Neural cell (in vitro differentiated cells): ENCODE data around the gene ARHGEF39. TPM values are rescaled to one million over a fixed set of nuclear protein-coding genes. Genes with fewer than 3 reads are reported as not detected.
A peak's percentile ranks its signal among the peaks of the same experiment; 100 is the strongest.

Source experiments
- H2AFZ ChIP-seq: fragments of 200-600, 300-800 bp; sonication (generic), shearing (Covaris generic); 2 replicates; pipeline ENCODE4 v1.6.0; 2014; ENCODE audit warnings: low read depth, mild to moderate bottlenecking, antibody characterized with exemption, low read length, moderate library complexity
- H3F3A ChIP-seq: fragments of 200-600 bp; shearing (Covaris generic); 2 replicates; pipeline ENCODE4 v1.6.1; 2016; ENCODE audit warnings: mild to moderate bottlenecking, moderate library complexity, mixed read lengths, antibody characterized with exemption, low read length; ENCODE audit not compliant: insufficient read depth, poor library complexity, severe bottlenecking
- H3K27ac ChIP-seq: fragments of 200-600, 300-800 bp; sonication (generic), shearing (Covaris generic); 2 replicates; pipeline ENCODE4 v1.5.1; 2014; ENCODE audit warnings: mild to moderate bottlenecking, low read length, moderate library complexity
- H3K27me3 ChIP-seq: fragments of 300-800, 200-600 bp; sonication (generic), shearing (Covaris generic); 2 replicates; pipeline ENCODE4 v1.6.0; 2014; ENCODE audit warnings: mild to moderate bottlenecking, low read depth, low read length, moderate library complexity; ENCODE audit not compliant: insufficient read depth
- H3K36me3 ChIP-seq: fragments of 300-800, 200-600 bp; sonication (generic), shearing (Covaris generic); 2 replicates; pipeline ENCODE4 v1.5.1; 2014; ENCODE audit warnings: mild to moderate bottlenecking, antibody characterized with exemption, low read length, moderate library complexity; ENCODE audit not compliant: insufficient read depth
- H3K4me2 ChIP-seq: fragments of 300-800, 200-600 bp; sonication (generic), shearing (Covaris generic); 2 replicates; pipeline ENCODE4 v1.6.0; 2014; ENCODE audit warnings: mild to moderate bottlenecking, low read length
- H3K4me3 ChIP-seq: fragments of 300-800, 200-600 bp; sonication (generic), shearing (Covaris generic); 2 replicates; pipeline ENCODE4 v1.5.1; 2014; ENCODE audit warnings: mild to moderate bottlenecking, low read length, moderate library complexity
- H3K79me2 ChIP-seq: fragments of 200-600 bp; shearing (Covaris generic); replicated peaks from 2 replicates; pipeline ENCODE4 v1.6.0; 2014; ENCODE audit warnings: mild to moderate bottlenecking, low read length, moderate library complexity; ENCODE audit not compliant: insufficient read depth
- H3K9ac ChIP-seq: fragments of 300-800, 200-600 bp; sonication (generic), shearing (Covaris generic); 2 replicates; pipeline ENCODE4 v1.6.1; 2016; ENCODE audit warnings: mild to moderate bottlenecking, low read length, mixed read lengths
- H3K9me2 ChIP-seq: fragments of 200-600 bp; shearing (Covaris generic); 2 replicates; pipeline ENCODE4 v1.6.1; 2016; ENCODE audit warnings: mild to moderate bottlenecking, low read length, mixed read lengths; ENCODE audit not compliant: insufficient read depth
- H3K9me3 ChIP-seq: fragments of 200-600, 300-800 bp; sonication (generic), shearing (Covaris generic); 2 replicates; pipeline ENCODE4 v1.6.1; 2016; ENCODE audit warnings: mild to moderate bottlenecking, mixed run types, low read length, moderate library complexity, mixed read lengths
- H4K20me1 ChIP-seq: fragments of 200-600 bp; shearing (Covaris generic); 2 replicates; pipeline ENCODE4 v1.6.1; 2016; ENCODE audit warnings: mild to moderate bottlenecking, mixed run types; ENCODE audit not compliant: insufficient read depth
- EP300 ChIP-seq: fragments of 450-650 bp; conservative IDR thresholded peaks from 2 replicates; pipeline ENCODE4 v1.6.1; 2014; ENCODE audit warnings: antibody characterized with exemption, mild to moderate bottlenecking, moderate library complexity; ENCODE audit not compliant: poor library complexity, severe bottlenecking
- EZH2 ChIP-seq: fragments of 200-600, 300-800 bp; shearing (Covaris generic), sonication (generic); IDR thresholded peaks from 2 replicates; pipeline ENCODE4 v1.6.1; 2014; ENCODE audit warnings: antibody characterized with exemption, low read length, borderline replicate concordance, mild to moderate bottlenecking; ENCODE audit not compliant: insufficient read depth, poor library complexity, severe bottlenecking
- MXI1 ChIP-seq: fragments of 450-650 bp; conservative IDR thresholded peaks from 2 replicates; pipeline ENCODE4 v1.6.1; 2014; ENCODE audit warnings: antibody characterized with exemption, mild to moderate bottlenecking; ENCODE audit not compliant: poor library complexity, severe bottlenecking
- POLR2AphosphoS5 ChIP-seq: IDR thresholded peaks from 2 replicates; pipeline ENCODE4 v1.6.1; 2012
- RAD21 ChIP-seq: fragments of 450-650 bp; conservative IDR thresholded peaks from 2 replicates; pipeline ENCODE4 v1.6.1; 2014; ENCODE audit warnings: antibody characterized with exemption, mild to moderate bottlenecking, moderate library complexity
- SMC3 ChIP-seq: fragments of 450-650 bp; conservative IDR thresholded peaks from 2 replicates; pipeline ENCODE4 v1.6.1; 2014; ENCODE audit warnings: antibody characterized with exemption, mild to moderate bottlenecking, moderate library complexity; ENCODE audit not compliant: poor library complexity
- TAF1 ChIP-seq: IDR thresholded peaks from 2 replicates; pipeline ENCODE4 v1.6.1; 2012; ENCODE audit warnings: low read depth
- polyA plus RNA-seq: library from polyadenylated mRNA; depleted of rRNA; stranded (reverse); fragments of >200 nt; gene quantifications from 2 replicates; pipeline ENCODE4 v1.2.3, GENCODE V29; 2014
- TF ChIP-seq, protein P1 (sequence below): IDR thresholded peaks from 2 replicates; pipeline ENCODE4 v1.6.1; 2012; ENCODE audit warnings: borderline replicate concordance
- TF ChIP-seq, protein P2 (sequence below): fragments of 450-650 bp; IDR thresholded peaks from 2 replicates; pipeline ENCODE4 v1.5.1; 2014; ENCODE audit warnings: antibody characterized with exemption, mild to moderate bottlenecking, moderate library complexity; ENCODE audit not compliant: poor library complexity, severe bottlenecking

The ARHGEF39 gene
- polyA plus RNA-seq, 1 donor from 2014 or later, result 0.51 TPM

DNA sequence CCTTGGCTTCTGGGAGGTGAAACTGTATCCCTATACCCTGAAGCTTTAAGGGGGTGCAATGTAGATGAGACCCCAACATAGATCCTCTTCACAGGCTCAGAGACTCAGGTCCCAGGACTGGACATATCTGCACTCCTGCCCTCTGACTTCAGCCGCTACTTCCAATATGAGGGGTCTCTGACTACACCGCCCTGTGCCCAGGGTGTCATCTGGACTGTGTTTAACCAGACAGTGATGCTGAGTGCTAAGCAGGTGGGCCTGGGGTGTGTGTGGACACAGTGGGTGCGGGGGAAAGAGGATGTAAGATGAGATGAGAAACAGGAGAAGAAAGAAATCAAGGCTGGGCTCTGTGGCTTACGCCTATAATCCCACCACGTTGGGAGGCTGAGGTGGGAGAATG, 14.1 kb upstream of the ARHGEF39 start:
- Histone ChIP-seq H3K36me3 (no peaks in the 10 kb centered on the region), H3K4me2 (no peak overlapping the region), H3K9ac (no peak overlapping the region), H3K9me3 (no peaks in the 10 kb centered on the region), H3K79me2 (no peaks in the 10 kb centered on the region), H3K27me3 (no peaks in the 10 kb centered on the region), H3K9me2 (no peaks in the 10 kb centered on the region), H3F3A (no peaks in the 10 kb centered on the region), H4K20me1 (no peaks in the 10 kb centered on the region), H3K4me3 (no peak overlapping the region), H2AFZ (no peak overlapping the region), H3K27ac (no peak overlapping the region)
- TF ChIP-seq, protein P1, sequence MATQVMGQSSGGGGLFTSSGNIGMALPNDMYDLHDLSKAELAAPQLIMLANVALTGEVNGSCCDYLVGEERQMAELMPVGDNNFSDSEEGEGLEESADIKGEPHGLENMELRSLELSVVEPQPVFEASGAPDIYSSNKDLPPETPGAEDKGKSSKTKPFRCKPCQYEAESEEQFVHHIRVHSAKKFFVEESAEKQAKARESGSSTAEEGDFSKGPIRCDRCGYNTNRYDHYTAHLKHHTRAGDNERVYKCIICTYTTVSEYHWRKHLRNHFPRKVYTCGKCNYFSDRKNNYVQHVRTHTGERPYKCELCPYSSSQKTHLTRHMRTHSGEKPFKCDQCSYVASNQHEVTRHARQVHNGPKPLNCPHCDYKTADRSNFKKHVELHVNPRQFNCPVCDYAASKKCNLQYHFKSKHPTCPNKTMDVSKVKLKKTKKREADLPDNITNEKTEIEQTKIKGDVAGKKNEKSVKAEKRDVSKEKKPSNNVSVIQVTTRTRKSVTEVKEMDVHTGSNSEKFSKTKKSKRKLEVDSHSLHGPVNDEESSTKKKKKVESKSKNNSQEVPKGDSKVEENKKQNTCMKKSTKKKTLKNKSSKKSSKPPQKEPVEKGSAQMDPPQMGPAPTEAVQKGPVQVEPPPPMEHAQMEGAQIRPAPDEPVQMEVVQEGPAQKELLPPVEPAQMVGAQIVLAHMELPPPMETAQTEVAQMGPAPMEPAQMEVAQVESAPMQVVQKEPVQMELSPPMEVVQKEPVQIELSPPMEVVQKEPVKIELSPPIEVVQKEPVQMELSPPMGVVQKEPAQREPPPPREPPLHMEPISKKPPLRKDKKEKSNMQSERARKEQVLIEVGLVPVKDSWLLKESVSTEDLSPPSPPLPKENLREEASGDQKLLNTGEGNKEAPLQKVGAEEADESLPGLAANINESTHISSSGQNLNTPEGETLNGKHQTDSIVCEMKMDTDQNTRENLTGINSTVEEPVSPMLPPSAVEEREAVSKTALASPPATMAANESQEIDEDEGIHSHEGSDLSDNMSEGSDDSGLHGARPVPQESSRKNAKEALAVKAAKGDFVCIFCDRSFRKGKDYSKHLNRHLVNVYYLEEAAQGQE, result no peak

DNA sequence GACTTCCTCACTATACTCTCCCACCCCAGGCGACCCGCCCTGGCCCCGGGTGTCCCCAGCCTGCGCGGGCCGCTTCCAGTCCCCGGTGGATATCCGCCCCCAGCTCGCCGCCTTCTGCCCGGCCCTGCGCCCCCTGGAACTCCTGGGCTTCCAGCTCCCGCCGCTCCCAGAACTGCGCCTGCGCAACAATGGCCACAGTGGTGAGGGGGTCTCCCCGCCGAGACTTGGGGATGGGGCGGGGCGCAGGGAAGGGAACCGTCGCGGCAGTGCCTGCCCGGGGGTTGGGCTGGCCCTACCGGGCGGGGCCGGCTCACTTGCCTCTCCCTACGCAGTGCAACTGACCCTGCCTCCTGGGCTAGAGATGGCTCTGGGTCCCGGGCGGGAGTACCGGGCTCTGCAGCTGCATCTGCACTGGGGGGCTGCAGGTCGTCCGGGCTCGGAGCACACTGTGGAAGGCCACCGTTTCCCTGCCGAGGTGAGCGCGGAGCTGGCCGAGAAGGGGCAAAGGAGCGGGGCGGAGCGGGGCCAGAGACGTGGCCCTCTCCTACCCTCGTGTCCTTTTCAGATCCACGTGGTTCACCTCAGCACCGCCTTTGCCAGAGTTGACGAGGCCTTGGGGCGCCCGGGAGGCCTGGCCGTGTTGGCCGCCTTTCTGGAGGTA, 10.9 kb upstream of the ARHGEF39 start:
- Histone ChIP-seq H3K27me3 (no peaks in the 10 kb centered on the region), H3K4me2 (no peak overlapping the region), H3K79me2 (no peaks in the 10 kb centered on the region), H3K9me2 (no peaks in the 10 kb centered on the region), H3K27ac (no peak overlapping the region), H3K4me3 (peak overlapping the region; percentile 59), H4K20me1 (no peaks in the 10 kb centered on the region), H3F3A (no peaks in the 10 kb centered on the region), H2AFZ (peak overlapping the region; percentile 21), H3K36me3 (no peaks in the 10 kb centered on the region), H3K9me3 (no peaks in the 10 kb centered on the region), H3K9ac (peak overlapping the region; percentile 12)
- TF ChIP-seq EP300 (no peak), TAF1 (no peak), EZH2 (no peak), RAD21 (no peak), POLR2AphosphoS5 (no peak), SMC3 (no peak), MXI1 (no peak)
- TF ChIP-seq, protein P1, result no peak
- TF ChIP-seq, protein P2, sequence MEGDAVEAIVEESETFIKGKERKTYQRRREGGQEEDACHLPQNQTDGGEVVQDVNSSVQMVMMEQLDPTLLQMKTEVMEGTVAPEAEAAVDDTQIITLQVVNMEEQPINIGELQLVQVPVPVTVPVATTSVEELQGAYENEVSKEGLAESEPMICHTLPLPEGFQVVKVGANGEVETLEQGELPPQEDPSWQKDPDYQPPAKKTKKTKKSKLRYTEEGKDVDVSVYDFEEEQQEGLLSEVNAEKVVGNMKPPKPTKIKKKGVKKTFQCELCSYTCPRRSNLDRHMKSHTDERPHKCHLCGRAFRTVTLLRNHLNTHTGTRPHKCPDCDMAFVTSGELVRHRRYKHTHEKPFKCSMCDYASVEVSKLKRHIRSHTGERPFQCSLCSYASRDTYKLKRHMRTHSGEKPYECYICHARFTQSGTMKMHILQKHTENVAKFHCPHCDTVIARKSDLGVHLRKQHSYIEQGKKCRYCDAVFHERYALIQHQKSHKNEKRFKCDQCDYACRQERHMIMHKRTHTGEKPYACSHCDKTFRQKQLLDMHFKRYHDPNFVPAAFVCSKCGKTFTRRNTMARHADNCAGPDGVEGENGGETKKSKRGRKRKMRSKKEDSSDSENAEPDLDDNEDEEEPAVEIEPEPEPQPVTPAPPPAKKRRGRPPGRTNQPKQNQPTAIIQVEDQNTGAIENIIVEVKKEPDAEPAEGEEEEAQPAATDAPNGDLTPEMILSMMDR, result no peak
